Suprapubic skin (tissue), 3 donors: ENCODE results near the gene LUC7L2.

Source experiments
- EP300 ChIP-seq: sonication (generic); formaldehyde crosslinking; IDR thresholded peaks from one replicate; pipeline ENCODE4 v1.6.1; 2017; ENCODE audit warnings: antibody characterized with exemption
- POLR2A ChIP-seq, 2 donors: fragments of 450-650 bp; IDR thresholded peaks; one replicate each; pipeline ENCODE4 v1.6.1; 2017; ENCODE audit warnings: antibody characterized with exemption in 2 of 2, mild to moderate bottlenecking in 2 of 2, moderate library complexity in 2 of 2
- TF ChIP-seq, protein P1 (sequence below), 2 donors: fragments of 200-600 bp in 1 of 2; fragments of 450-650 bp in 1 of 2; sonication (generic) in 1 of 2; IDR thresholded peaks; one replicate each; pipeline ENCODE4 v1.5.1; 2016 to 2019; ENCODE audit warnings: antibody characterized with exemption in 2 of 2, mild to moderate bottlenecking in 1 of 2, moderate library complexity in 1 of 2

DNA sequence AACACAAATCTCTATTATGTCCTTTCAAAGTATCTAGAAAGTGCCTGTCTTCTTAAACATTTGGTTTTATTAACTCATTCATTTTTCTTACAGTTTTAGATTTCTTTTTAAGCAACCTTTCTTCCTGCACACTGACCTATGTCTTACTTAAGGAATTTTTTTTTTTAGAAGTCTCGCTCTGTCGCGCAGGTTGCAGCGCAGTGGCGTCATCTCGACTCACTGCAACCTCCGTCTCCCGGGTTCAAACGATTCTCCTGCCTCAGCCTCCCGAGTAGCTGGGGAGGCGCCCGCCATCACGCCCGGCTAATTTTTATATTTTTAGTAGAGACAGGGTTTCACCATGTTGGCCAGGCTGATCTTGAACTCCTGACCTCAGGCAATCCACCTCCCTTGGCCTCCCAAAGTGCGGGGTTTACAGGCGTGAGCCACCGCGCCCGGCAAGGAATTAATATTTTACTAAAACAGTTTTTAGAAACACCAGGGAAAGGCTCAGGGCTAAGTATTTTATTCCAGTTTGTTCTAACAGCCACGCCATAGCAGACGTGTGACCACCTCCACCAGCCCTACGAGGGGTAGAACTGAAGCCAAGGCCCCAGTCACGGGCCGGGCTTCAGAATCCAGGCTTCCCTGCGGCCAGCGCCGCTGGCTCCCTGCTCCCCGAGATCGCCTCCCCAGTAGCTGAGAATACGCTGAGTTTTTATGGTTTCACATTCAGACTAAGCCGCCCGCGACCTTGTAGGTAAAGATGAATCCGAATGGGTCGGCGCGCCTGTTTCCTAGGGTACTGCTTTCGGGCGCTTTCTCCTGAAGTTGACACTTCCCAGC lies 941 bp upstream of the LUC7L2 start:
- TF ChIP-seq, protein P1, sequence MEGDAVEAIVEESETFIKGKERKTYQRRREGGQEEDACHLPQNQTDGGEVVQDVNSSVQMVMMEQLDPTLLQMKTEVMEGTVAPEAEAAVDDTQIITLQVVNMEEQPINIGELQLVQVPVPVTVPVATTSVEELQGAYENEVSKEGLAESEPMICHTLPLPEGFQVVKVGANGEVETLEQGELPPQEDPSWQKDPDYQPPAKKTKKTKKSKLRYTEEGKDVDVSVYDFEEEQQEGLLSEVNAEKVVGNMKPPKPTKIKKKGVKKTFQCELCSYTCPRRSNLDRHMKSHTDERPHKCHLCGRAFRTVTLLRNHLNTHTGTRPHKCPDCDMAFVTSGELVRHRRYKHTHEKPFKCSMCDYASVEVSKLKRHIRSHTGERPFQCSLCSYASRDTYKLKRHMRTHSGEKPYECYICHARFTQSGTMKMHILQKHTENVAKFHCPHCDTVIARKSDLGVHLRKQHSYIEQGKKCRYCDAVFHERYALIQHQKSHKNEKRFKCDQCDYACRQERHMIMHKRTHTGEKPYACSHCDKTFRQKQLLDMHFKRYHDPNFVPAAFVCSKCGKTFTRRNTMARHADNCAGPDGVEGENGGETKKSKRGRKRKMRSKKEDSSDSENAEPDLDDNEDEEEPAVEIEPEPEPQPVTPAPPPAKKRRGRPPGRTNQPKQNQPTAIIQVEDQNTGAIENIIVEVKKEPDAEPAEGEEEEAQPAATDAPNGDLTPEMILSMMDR (IDR thresholded peaks at IDR 0.05): no peak
- no peak for TF ChIP-seq POLR2A (IDR thresholded peaks at IDR 0.05)
- TF ChIP-seq EP300: no peak
